ENCODE measurements around the gene EEF1A1. TPM values are rescaled to one million over a fixed set of nuclear protein-coding genes. Genes with fewer than 3 reads are reported as not detected.

Gene EEF1A1
- total RNA-seq, 1 donor from 2014 or later, result 8,902 TPM

GRCh38 chr6:73476723-73477122 is 44.1 kb downstream of the EEF1A1 start:
- no peaks in the 10 kb centered on the region for H3K27me3 Mint-ChIP-seq (ENCODE audit: low read depth)
- H3K27ac Mint-ChIP-seq (ENCODE audit: unreplicated experiment), result no peak overlapping the region
- no peak for DNase-seq (ENCODE audit: low spot score)
- H3K4me3 Mint-ChIP-seq (ENCODE audit: unreplicated experiment), result no peak overlapping the region
- H3K36me3 Mint-ChIP-seq (ENCODE audit: low read depth), result peaks cover 17% of the 10 kb centered on the region
- TF ChIP-seq CTCF (IDR thresholded peaks at IDR 0.05), result no peak
- H3K4me1 Mint-ChIP-seq (ENCODE audit: low read depth), result no peaks in the 10 kb centered on the region
- no peaks in the 10 kb centered on the region for H3K9me3 Mint-ChIP-seq (ENCODE audit: low read depth)

DNA sequence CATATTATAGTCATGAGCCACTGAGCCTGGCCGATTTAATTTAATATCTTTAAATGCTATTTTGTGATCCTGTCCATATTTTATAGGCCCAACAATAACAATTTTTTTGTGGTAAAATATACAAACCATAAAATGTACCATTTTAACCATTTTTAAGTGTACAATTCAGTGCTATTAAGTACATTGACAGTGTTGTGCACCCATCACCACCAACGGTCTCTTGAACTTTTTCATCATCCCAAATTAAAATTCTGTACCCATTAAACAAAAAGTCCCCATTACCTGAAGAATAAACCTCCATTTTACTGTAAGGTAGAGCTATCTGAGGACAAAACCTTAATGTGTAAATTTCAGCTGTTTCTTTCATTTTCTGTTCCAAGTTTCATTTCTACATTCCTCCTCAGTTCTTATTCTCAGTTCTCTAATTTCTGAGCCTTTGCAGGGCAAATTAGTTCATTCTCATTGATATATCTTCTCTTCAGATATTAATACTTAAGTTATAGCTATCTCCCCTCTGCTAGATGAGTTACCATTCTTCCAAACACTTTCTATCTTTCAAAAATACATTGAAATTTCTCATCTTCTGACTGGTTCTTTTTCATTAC is 49.0 kb downstream of the EEF1A1 start:
- H3K27me3 Mint-ChIP-seq (ENCODE audit: low read depth), result no peaks in the 10 kb centered on the region
- no peak overlapping the region for H3K4me3 Mint-ChIP-seq (ENCODE audit: unreplicated experiment)
- H3K27ac Mint-ChIP-seq (ENCODE audit: unreplicated experiment), result no peak overlapping the region
- no peak for TF ChIP-seq CTCF (IDR thresholded peaks at IDR 0.05)
- no peaks in the 10 kb centered on the region for H3K9me3 Mint-ChIP-seq (ENCODE audit: low read depth)
- H3K36me3 Mint-ChIP-seq (ENCODE audit: low read depth), result peaks cover 24% of the 10 kb centered on the region
- no peak for DNase-seq (ENCODE audit: low spot score)
- H3K4me1 Mint-ChIP-seq (ENCODE audit: low read depth), result no peaks in the 10 kb centered on the region

Other genes starting within 250 kb of the EEF1A1 start
- not detected in 3 replicates for gene DPPA5, start 166.8 kb downstream of the EEF1A1 start, total RNA-seq
- 0.41 TPM in 1 of 3 replicates, not detected in the others for gene KHDC3L, start 158.4 kb downstream of the EEF1A1 start, total RNA-seq
- gene OOEP, start 151.1 kb downstream of the EEF1A1 start, total RNA-seq, result not detected in 3 replicates
- gene DDX43, start 126.2 kb downstream of the EEF1A1 start, total RNA-seq, result not detected in 3 replicates
- gene CGAS, start 68.7 kb downstream of the EEF1A1 start, total RNA-seq, result 1.0 to 1.7 TPM (median 1.6 TPM) in 3 replicates
- 18.4 to 26.0 TPM (median 25.6 TPM) in 3 replicates for gene MTO1, start 59.3 kb downstream of the EEF1A1 start, total RNA-seq
- 29.8 to 48.2 TPM (median 33.0 TPM) in 3 replicates for gene SLC17A5, start 133.0 kb upstream of the EEF1A1 start, total RNA-seq
- gene CD109, start 175.2 kb upstream of the EEF1A1 start, total RNA-seq, result 25.4 to 33.1 TPM (median 26.0 TPM) in 3 replicates